GM18861 (cell line): ENCODE data around the gene CHL1.

ENCODE experiments used
- ATAC-seq: cut with Tn5 transposase; IDR thresholded peaks from one replicate; pipeline ENCODE4 v1.9.1; 2021; ENCODE audit not compliant: unreplicated experiment

CHL1 gene

DNA sequence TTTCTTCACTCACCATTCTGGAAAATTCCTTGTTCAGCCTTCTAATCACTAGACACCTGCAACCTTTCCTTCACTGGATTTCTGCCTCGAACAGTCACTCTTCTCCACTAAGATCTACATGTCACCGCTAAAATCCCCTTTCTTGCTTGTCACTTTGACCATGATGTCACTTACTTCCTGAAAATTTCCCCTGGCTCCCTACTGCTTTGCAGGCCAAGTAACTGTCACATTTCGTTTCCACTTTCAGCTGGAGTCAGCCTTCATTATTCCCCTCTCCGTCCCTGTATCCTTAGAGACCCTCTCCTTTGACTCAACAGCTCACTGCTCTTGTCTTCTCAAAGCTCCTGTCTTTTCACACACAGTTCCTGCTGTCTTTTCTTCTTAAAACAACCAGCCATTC, 15.9 kb downstream of the CHL1 start:
- peak; percentile 87 for ATAC-seq

DNA sequence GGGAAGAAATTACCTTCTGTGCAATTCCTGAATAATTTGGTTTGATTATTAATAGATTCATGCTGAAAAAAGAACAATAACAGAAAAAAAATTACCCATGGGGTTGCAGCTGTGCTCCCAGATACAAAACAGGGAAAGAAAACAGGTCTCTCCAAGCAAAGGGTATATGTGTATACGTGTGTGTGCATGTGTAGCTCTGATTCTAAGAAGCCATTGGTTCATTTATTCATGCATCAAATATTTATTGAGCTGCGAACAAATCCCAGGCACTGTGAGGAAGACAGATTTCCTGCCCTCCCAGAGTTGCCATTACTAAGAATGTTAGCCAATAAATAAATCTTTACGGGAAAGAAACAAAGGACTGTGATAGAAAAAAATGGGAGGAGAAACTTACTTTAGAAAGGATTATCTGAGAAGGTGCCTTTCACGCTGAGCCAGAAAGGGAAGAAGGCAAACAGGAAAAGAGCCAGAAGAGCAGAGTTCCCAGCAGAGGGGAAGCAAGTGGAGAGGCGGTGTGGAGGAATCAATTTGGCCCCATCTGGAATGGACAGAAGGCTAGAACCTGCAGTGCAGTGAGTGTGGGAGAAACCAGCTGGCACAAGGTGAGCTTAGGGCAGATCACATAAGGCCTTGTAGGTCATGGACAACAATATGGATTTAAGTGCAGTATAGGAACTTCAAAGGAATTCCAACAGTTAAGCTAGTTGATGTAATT, 20.7 kb downstream of the CHL1 start:
- ATAC-seq: no peak

DNA sequence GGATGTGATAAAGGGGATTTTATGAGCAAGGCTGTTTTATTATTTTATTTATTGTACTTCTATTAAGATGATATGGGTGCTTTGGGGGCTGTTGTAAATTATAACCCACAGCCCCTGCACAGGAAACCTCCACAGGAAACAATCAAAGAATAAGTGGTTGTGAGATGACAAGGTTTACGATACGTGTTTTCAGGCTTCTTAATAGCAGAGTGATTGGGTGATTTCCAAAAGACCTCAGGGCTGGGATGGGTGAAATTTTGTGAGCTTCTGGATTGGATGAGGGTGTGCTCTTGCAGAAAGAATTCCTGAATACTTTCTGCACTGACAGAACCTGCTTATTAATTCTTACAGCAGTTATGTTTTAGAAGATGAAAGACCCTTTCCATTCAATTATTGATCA, 21.4 kb downstream of the CHL1 start:
- no peak for ATAC-seq

DNA sequence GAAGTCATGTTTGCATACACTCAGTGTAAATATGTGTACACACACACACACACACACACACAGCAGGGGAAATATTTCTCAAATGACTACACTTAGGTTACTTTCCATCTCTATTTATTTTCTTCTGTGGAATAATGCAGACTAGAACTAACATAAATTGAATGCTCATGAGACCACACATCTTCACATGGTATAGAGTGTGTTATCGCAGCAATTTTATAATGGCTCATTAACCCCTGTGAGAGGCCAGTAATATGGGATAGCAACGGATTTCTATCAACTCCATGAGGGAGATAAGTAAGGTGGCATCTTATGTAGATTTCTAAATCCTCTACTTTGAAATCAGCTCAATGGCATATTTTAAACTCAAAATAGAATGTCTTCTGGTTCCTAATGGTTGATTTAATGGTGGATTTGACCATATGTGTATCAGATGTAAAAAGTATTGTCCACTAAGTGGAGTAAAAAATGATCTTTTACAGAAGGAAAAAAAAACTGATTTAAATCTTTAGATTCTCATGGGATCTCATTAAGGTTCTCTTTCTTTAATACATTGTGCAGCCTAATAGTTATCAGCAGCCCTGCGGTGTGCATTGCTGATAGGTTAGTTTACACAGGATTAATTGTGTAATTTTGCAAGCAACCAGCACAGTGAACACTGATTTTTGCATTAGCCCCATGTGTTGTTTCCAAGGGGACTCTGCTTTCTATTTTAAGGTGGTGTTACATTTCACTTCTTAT, 32.0 kb downstream of the CHL1 start:
- no peak for ATAC-seq

DNA sequence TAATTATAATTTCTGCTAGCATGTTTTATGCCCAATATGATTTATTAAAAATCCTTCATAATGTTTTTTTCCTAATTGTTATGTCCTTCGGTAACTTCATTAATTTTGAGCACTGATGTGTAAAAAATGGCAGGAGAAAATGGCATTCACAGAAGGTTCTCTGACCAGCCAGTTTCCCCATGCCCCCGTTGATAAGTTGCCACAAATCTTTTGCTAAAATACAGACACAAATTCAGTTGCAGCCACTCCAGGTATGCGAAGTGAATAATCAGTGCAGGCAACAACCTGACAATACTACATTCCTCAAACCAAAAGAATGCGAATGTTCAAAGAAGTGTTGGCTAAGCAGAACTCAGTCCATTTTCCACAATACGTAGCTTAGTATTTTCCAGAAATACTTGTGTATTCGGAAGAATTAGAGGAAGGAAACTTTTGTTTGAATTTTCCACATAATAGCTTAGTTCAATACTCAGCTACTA, 32.7 kb downstream of the CHL1 start:
- ATAC-seq: no peak

DNA sequence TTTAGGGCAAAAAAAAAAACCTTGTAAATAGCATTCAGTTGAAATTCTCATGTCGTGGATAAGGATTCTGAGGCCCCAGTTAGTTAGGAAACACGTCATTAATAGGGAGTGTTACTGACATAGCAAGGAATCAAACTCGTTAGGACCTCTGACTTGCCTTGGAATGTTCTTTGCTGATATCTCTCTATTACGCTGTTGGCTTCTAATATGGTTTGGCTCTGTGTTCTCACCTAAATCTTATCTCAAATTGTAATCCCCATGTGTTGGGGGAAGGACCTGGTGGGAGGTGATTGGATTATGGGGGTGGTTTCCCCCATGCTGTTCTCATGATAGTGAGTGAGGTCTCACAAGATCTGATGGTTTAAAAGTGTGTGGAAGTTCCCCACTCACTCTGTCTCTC, 40.3 kb downstream of the CHL1 start:
- ATAC-seq: no peak

DNA sequence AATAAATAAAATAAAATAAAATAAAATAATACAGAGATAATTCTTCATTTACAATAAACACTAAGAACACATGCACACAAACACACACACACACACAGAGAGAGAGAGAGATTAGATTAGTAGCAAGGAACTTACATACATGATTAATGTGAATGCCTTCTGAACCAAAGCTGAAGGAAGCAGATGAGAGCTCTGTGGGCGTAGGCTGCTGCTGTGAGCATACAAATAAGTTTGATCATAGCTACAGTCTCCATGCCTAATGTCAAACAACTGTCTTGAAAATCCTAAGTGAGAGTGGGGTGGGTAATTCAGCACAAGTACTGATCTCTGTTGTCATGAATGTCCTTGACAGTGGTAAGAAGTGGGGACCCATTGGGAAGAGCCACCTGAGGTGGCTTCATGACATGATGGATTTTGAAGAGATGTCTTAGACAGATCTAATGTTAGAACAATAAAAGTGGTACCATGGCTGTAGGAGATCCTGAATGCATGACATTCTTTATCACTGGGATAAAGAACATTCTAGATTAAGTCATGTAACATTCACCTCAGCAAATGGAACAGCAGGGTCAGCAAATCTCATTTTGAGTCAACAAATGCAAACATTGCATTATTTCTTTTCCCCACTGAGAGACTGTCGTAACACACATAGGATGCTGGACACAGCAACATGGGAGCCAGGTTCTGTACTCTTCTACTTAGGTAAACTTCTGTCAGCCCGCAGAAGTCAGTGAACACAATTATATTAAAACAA, 46.2 kb downstream of the CHL1 start:
- ATAC-seq: no peak

DNA sequence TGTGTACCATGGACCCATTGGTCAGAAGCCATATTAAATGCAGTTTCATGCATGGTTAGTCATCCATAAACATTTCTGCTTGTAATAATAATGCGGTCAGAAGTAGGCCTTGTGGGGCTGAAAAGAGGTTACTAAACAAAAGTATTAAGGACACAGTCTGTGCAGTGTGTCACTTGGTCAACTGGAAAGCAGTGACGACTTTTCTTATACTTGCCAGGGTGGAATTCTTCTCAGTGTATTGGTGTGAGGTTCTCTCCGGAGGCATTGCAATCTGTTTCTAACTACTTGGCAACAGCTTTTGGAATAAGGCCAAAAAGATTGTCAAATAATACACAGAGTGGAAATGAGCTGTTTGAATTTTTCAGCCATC, 46.8 kb downstream of the CHL1 start:
- ATAC-seq: no peak

DNA sequence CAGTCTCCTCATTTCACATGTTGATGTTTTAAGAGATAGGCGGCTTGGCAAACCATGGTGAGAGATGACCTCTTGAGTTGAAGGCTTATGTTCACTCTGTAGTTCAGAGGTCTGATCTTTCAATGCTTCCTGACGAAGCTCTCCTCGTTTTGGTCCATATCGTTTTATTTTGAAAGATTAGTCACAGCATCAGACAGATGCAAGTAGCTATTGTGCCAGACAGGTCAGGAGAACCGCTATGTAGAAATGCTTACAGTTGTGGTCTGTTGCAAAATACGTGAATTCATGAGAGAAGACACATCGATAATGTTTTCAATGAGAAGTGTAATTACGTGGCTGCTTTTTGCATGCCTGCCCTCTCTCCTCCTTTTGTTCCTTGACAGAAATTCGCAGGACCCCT, 47.5 kb downstream of the CHL1 start:
- ATAC-seq: no peak

DNA sequence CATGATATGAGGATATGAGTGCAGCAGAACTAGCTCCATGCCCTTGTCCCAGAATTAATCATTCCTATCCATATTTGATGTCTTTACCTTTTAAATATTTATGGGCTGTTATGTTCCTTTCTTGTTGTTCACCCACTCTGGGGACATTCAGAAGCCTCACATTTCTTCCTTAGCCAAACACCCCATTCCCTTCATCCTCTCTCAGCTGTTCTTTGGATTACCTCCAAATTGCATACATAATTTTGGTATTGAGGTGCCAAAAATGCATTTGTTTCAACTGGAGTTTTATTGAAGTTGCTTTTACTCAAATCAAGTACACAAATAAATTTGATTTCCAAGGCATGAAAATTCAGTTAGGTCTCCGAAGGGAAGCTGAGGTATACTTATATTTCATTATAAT, 51.4 kb downstream of the CHL1 start:
- ATAC-seq: no peak

DNA sequence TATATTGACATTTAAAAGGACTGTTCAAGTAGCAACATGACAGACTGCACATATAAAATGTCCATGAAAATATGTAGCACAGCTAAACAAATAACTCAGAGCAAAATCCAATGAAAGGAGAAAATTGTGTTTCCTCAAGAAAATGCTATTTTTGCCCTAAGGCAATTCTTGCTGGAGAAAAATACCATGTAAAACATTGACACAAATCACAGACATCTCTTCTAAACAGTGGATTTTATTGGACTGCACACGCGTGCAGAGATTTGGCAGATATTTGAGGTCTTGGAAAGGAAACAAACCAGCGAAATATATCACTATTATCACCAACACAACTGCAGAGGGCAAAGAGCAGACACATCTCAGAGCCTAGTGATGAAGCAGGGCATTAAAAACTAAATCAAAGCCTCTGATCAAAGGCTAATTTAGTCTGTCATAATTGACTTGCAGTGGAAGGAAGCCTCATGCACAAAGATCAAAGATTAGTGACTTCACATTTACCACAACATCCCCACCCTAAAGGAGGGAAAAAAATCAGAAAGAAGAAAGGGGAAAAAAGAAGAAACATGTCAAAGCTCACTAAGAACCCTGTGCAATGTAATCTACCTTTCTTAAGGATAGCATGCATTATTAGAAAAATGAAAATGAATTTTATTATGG, 52.4 kb downstream of the CHL1 start:
- no peak for ATAC-seq

DNA sequence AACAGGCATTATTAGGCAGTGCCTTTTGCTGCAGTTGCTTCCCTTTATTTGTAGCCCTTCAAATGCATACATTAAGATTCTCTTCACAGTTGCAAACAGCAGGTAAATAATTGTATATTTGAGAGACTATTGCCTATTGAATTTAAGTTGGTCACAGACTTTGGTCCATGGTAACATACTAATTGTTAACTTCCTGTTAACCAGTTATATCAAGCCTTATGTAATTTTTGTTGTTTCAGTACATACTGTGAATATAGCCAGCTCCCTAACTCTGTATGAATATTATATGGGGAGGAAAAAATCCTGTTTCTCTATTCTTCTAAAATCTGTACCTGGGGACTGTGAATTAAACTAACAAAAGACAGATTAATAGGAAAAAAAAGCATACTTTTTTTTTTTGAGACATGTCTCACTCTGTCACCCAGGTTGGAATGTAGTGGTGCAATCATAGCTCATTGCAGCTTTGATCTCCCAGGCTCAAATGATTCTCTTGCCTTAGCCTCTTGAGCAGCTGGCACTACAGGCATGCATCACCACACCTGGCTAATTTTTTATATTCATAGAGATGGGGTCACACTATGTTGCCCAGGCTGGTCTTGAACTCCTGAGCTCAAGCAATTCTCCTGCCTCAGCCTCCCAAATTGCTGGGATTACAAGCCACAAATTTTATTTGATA, 53.2 kb downstream of the CHL1 start:
- ATAC-seq: no peak

DNA sequence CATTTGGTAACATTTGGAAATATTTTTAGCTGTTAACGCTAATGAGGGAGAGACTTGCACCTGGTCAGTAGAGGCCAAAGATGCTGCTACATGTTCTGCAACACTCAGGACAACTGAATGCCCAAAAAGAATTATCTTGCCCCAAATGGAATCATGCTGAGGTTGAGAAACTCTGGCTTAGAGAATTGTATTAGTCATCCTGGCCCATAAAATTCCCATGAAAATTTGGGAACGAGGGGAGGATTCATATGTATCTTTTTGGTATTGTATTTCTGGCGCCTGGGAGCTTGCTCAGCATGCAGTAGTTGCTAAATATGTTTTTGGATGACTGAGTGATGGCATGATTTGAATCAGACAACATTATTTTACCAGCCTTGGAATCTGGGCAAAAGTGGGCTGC, 59.9 kb downstream of the CHL1 start:
- no peak for ATAC-seq

DNA sequence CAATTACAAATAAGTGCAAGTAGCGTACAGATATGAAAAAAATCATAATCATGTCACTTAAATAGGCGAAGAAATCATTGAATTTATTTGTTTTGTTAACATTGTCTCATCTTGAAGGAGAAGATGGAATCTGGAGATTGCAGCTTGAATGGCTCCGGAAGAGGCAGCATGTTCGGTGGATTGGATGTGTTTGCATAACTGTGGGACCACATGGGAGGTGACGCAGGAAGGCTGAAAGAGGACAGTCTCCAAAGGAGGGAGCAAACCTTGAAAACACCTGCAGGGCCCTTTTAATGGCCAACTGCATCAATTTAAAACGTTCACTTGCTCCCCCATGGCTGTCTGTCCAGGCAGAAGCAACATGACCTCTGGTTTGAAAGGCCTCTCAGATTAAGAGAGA, 61.3 kb downstream of the CHL1 start:
- no peak for ATAC-seq

DNA sequence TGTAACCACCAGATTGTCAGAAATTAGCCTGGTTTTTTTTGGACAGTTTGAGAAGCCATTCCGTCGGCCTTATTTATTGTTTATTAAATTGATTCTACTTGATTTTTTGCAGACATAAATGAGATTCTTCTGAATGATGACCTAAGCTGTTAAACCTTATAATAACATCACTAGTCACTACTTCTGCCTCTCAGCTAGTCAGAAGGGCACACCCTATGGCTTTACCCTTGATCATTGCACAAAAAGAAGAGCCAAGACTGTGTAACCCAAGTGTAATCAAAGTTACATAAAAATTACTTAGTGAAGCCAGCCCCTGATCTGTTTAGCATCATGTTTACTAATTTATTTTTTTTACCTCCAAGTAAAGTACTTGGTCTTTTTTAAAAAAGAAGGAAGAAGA, 64.3 kb downstream of the CHL1 start:
- ATAC-seq: no peak

DNA sequence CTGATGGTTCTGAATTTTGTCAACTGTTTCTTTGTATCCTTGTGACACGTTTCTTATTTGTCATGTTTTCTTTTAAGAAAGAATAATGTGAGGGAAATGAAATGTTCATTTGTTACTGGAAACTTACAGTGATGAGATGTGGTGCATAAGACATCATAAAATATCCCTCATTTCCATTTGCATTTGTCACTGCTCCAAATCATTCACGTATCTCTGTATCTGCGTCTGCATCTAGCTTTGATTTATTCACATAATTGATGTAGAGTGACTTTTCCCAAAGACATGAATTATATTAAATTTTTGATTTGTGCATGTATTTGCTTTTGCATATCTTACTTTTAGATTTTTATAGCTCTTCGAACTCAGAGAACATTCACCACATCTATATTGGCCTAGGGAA, 66.8 kb downstream of the CHL1 start:
- ATAC-seq: no peak

DNA sequence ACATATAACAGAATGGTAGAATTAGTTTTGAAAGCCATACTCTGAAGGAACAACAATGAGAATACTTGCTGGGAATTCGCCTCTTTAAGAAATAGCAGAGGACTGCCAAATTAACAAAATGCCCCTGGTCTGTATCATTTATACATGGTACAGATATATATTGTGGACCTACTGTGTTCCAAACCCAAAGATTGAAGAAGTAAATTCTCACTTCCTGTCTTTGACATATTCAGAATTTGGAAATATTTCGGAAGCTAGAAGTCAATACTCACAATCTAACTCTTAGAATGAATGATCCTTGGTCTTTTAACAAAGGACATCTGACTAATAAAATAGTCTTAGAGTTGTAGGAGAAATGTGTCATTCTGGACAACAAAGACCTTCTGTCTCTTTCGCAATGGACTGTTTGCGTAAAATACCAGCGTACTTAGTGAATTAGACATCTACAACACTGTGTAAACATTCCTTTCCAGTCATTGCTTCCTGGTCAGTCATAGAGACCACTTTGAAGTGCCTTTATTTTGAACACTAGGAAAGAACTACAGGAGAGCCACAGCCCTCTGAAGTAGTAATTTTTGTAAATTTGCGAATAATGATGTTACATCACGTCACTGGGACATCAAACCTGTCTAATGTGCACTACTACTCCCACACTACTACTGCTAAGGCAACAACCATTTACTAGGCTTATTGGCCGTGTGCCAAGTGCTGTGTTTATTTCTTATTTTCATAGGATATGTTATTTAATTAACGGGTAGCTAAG, 68.0 kb downstream of the CHL1 start:
- no peak for ATAC-seq

DNA sequence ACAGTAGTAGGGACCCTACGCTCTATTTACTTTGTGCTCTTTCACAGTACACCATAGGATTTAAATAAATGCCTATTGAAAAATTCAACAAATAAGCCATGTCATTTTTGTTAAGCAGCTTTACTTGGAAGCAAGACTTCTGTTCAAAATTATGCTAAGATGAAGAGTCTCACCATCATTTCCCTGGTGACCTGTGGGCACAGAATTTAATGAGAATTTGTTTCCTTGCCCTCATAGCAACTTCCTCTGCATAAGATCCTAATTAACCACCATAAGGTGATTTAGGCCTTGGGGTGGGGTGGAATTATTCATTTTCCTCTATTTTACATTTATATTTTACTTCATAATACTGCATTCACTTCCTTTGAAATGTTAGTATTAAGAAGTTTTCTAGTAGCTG, 70.5 kb downstream of the CHL1 start:
- ATAC-seq: no peak

DNA sequence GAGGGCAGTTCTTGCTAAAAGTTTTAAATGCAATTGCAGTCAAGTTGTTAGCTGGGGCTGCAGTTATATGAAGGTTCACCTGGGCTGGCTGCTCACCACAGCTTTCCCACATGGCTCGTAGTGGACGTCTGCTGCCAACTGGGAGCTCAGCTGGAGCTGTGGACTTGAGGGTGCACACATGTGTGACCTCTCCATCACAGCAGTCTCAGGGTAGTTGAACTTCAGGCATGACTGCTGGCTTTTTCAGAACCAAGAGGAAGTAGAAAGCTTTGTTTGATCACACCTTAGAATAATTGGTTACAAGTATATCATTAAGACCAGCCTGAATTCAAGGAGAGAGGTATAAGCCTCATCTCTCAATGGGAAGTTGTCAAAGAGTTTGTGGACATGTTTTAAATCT, 74.1 kb downstream of the CHL1 start:
- peak; percentile 46 for ATAC-seq

DNA sequence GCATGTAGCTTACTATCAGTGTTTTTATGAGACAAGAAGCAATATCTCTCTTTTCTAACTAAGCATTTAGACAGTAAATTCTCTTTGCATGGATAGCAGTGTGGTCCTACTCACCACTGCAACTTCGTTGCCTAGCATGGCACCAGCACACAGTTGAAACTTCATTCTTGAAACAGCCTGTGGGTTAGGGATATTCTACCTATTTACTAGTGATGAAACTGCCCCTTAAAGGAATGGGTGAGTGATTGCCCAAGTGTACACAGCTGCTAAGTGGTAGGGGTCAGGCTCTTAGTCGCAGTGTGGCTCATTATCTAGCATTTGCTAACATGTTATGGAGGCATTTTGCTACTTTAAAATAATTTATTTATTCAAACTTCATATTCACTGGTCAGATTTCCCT, 78.4 kb downstream of the CHL1 start:
- ATAC-seq: no peak
